Panc1 (cell line): Measurements from ENCODE around the gene CAMK2A. TPM values are rescaled to one million over a fixed set of nuclear protein-coding genes. Genes with fewer than 3 reads are reported as not detected.

Experiments used
- ATAC-seq: fragments of 200-7000 bp; cut with Tn5 transposase; 2 replicates; pipeline ENCODE4 v1.9.1; 2020; ENCODE audit warnings: mild to moderate bottlenecking, moderate library complexity
- BruUV-seq: library from RNA; stranded (reverse); fragments of 400-500 nt; replicated peaks from 2 replicates; lab custom pipeline; 2021; lab: Mats Ljungman, UMichigan
- CTCF ChIA-PET: fragments of 300-600 bp; sonication (Branson Sonifier 250); formaldehyde crosslinking; loops from one replicate; lab custom pipeline; 2022; ENCODE audit warnings: antibody characterized with exemption; lab: Charles Lee
- POLR2A ChIA-PET: fragments of 300-600 bp; sonication (Branson Sonifier 250); formaldehyde crosslinking; loops from one replicate; lab custom pipeline; 2022; ENCODE audit warnings: antibody characterized with exemption; lab: Charles Lee
- DNase-seq: peaks from one replicate; pipeline ENCODE4 v3.0.0-alpha.2; 2010; ENCODE audit warnings: low read depth, low spot score
- H3K27ac ChIP-seq: 2 replicates; pipeline ENCODE4 v1.5.1; 2011; ENCODE audit warnings: mild to moderate bottlenecking, low read length, inconsistent platforms
- H3K27me3 ChIP-seq: fragments of 200-500 bp; sonication (Bioruptor generic); 2 replicates; pipeline ENCODE4 v1.6.0; 2014; ENCODE audit warnings: low read length, inconsistent platforms; ENCODE audit not compliant: control insufficient read depth, insufficient read depth
- H3K36me3 ChIP-seq: fragments of 200-500 bp; sonication (Bioruptor generic); 2 replicates; pipeline ENCODE4 v1.5.1; 2014; ENCODE audit warnings: inconsistent platforms, mild to moderate bottlenecking, low read length, moderate library complexity; ENCODE audit not compliant: control insufficient read depth, insufficient read depth
- H3K4me1 ChIP-seq: 2 replicates; pipeline ENCODE4 v1.5.1; 2011; ENCODE audit warnings: inconsistent platforms, mild to moderate bottlenecking, low read length, moderate library complexity; ENCODE audit not compliant: control insufficient read depth, insufficient read depth
- H3K4me3 ChIP-seq, 2 experiments: 2 replicates each; pipeline ENCODE4 v1.5.1; 2011 to 2012; ENCODE audit warnings: low read depth in 2 of 2, low read length in 2 of 2, mild to moderate bottlenecking in 2 of 2, inconsistent platforms in 1 of 2, moderate library complexity in 1 of 2
- H3K9me3 ChIP-seq: fragments of 200-500 bp; sonication (Bioruptor generic); 2 replicates; pipeline ENCODE4 v1.5.1; 2014; ENCODE audit warnings: low read depth, mild to moderate bottlenecking, inconsistent platforms, low read length, moderate library complexity; ENCODE audit not compliant: control insufficient read depth, insufficient read depth
- CTCF ChIP-seq: fragments of 450-650 bp; IDR thresholded peaks from 2 replicates; pipeline ENCODE4 v1.5.1; 2017; ENCODE audit warnings: mild to moderate bottlenecking
- POLR2AphosphoS5 ChIP-seq: IDR thresholded peaks from 2 replicates; pipeline ENCODE4 v1.6.1; 2012; ENCODE audit warnings: mild to moderate bottlenecking, low read depth, low read length, moderate library complexity
- SIN3A ChIP-seq: IDR thresholded peaks from 2 replicates; pipeline ENCODE4 v1.6.1; 2012; ENCODE audit warnings: low read depth, mild to moderate bottlenecking, low read length, moderate library complexity, borderline replicate concordance; ENCODE audit not compliant: insufficient read depth
- TCF7L2 ChIP-seq: IDR thresholded peaks from 2 replicates; pipeline ENCODE4 v1.6.1; 2011; ENCODE audit warnings: mild to moderate bottlenecking, low read depth, low read length, inconsistent platforms
- in situ Hi-C: cut with HindIII; loops from 2 replicates; pipeline ENCODE4 v1.10.0; 2016; ENCODE audit warnings: low sequenced_read_pairs, low pct_unique_long_range_greater_than_20kb
- intact Hi-C: fragments of 100-400 bp; cut with micrococcal nuclease; formaldehyde crosslinking; loops from one replicate; pipeline ENCODE4 v1.10.0; 2022; ENCODE audit not compliant: unreplicated experiment
- total RNA-seq: library from RNA; stranded (reverse); gene quantifications from one replicate; pipeline ENCODE4 v1.2.1, GENCODE V29; 2021; ENCODE audit not compliant: unreplicated experiment
- TF ChIP-seq, protein P1 (sequence below), 2 experiments: IDR thresholded peaks; 2 replicates each; pipeline ENCODE4 v1.6.1; 2011 to 2012; ENCODE audit warnings: low read depth in 2 of 2, control low read depth in 1 of 2, low read length in 1 of 2, mild to moderate bottlenecking in 1 of 2, moderate library complexity in 1 of 2; ENCODE audit not compliant: insufficient read depth in 1 of 2

CAMK2A gene
- total RNA-seq, 1 experiment from 2014 or later: 0.51 TPM

GRCh38 chr5:150310246-150310645 is 20.7 kb upstream of the CAMK2A start:
- no TSS peak for BruUV-seq
- DNase-seq (no peak), ATAC-seq (no peak)
- no peak for TF ChIP-seq SIN3A
- Histone ChIP-seq H3K27ac (no peak overlapping the region), H3K9me3 (no peaks in the 10 kb centered on the region; the same call in 1 of the 2 replicates), H3K27me3 (no peaks in the 10 kb centered on the region), H3K36me3 (no peaks in the 10 kb centered on the region), H3K4me1 (no peaks in the 10 kb centered on the region), H3K4me3 (no peak overlapping the region)
- ChIA-PET POLR2A (interaction anchor here (0.8 kb wide), 1 partner anchor 12 kb away, joined by 3 read pairs; no protein-coding TSS in a partner anchor), CTCF (no interaction called here)
- intact Hi-C loops (no loop called here), in situ Hi-C loops (no loop called here)

DNA sequence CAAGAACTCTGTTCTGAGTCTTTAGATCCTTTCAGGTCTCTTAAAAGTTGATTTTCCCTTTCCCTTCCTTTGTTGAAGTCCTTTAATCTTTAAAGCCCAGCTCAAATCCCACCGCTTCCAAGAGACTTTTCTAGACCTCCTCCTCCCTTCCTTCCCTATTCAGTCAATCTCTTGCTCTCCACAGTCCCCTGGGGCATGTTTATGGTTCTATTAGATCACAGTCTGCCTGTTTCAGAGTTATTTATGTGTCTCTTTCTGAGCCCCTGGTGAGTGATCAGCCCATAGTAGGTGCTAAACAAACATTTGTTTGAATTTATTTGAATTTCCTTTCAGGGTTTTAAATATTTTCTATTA is 20.3 kb upstream of the CAMK2A start:
- CTCF ChIA-PET: no interaction called here
- Histone ChIP-seq H3K9me3 (no peaks in the 10 kb centered on the region; the same call in 1 of the 2 replicates), H3K36me3 (no peaks in the 10 kb centered on the region), H3K27ac (no peak overlapping the region), H3K27me3 (no peaks in the 10 kb centered on the region), H3K4me1 (no peaks in the 10 kb centered on the region), H3K4me3 (no peak overlapping the region)
- intact Hi-C loops: no loop called here
- DNase-seq: no peak
- no TSS peak for BruUV-seq
- POLR2A ChIA-PET: no interaction called here
- no peak for ATAC-seq
- in situ Hi-C loops: no loop called here
- TF ChIP-seq TCF7L2: no peak
- TF ChIP-seq CTCF: no peak
- TF ChIP-seq POLR2AphosphoS5: no peak
- no peak for TF ChIP-seq SIN3A
- TF ChIP-seq, protein P1, sequence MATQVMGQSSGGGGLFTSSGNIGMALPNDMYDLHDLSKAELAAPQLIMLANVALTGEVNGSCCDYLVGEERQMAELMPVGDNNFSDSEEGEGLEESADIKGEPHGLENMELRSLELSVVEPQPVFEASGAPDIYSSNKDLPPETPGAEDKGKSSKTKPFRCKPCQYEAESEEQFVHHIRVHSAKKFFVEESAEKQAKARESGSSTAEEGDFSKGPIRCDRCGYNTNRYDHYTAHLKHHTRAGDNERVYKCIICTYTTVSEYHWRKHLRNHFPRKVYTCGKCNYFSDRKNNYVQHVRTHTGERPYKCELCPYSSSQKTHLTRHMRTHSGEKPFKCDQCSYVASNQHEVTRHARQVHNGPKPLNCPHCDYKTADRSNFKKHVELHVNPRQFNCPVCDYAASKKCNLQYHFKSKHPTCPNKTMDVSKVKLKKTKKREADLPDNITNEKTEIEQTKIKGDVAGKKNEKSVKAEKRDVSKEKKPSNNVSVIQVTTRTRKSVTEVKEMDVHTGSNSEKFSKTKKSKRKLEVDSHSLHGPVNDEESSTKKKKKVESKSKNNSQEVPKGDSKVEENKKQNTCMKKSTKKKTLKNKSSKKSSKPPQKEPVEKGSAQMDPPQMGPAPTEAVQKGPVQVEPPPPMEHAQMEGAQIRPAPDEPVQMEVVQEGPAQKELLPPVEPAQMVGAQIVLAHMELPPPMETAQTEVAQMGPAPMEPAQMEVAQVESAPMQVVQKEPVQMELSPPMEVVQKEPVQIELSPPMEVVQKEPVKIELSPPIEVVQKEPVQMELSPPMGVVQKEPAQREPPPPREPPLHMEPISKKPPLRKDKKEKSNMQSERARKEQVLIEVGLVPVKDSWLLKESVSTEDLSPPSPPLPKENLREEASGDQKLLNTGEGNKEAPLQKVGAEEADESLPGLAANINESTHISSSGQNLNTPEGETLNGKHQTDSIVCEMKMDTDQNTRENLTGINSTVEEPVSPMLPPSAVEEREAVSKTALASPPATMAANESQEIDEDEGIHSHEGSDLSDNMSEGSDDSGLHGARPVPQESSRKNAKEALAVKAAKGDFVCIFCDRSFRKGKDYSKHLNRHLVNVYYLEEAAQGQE (IDR thresholded peaks at IDR 0.05; ENCODE audit: insufficient read depth in 1 of 2, low read depth in 2 of 2, low read length in 1 of 2): no peak

GRCh38 chr5:150309101-150309885 is 19.7 kb upstream of the CAMK2A start:
- DNase-seq (no peak), ATAC-seq (peak; percentile 28; the same call in 1 of the 2 replicates)
- no peak overlapping the region for H3K4me3 ChIP-seq
- no peaks in the 10 kb centered on the region for H3K27me3 ChIP-seq
- in situ Hi-C loops: no loop called here
- intact Hi-C loops: no loop called here
- BruUV-seq: no TSS peak
- no peak overlapping the region for H3K27ac ChIP-seq
- 0 out of 2 replicates have a peak, but pooled peaks cover under 1% of the 10 kb centered on the region for H3K4me1 ChIP-seq
- ChIA-PET POLR2A (no interaction called here), CTCF (no interaction called here)
- no peaks in the 10 kb centered on the region for H3K9me3 ChIP-seq
- TF ChIP-seq POLR2AphosphoS5 (no peak), CTCF (no peak), TCF7L2 (no peak), SIN3A (no peak)
- TF ChIP-seq, protein P1 (IDR thresholded peaks at IDR 0.05; ENCODE audit: insufficient read depth in 1 of 2, low read depth in 2 of 2, low read length in 1 of 2): no peak
- H3K36me3 ChIP-seq: no peaks in the 10 kb centered on the region
